GM12873 (cell line): Measurements from ENCODE around the gene GTPBP1.

Experiments used
- TF ChIP-seq, protein P1 (sequence below): IDR thresholded peaks from 2 replicates; pipeline ENCODE4 v1.5.1; 2012; ENCODE audit warnings: low read depth, mild to moderate bottlenecking, moderate library complexity, low read length, control low read depth; ENCODE audit not compliant: insufficient read depth; ENCODE audit errors: missing control alignments

GTPBP1 gene

DNA sequence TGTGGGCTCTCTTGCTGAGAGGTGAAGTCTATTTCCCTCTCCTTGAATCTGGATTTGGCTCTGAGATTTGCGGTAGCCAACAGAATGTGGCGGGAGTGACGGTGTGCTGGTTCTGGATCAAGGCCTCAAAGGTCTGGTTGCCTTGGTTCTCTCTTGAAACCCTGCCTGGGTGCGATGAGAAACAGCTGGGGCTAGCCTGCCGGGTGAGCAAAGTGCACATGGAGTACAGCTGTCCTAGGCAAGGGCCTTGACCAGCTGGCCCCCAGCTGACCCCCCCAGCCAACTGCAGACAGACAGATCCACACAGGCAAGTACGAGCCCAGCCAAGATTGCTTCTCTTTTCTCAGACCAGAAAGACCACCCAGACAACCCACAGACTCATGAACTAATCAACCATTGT is 39.2 kb downstream of the GTPBP1 start:
- TF ChIP-seq, protein P1, sequence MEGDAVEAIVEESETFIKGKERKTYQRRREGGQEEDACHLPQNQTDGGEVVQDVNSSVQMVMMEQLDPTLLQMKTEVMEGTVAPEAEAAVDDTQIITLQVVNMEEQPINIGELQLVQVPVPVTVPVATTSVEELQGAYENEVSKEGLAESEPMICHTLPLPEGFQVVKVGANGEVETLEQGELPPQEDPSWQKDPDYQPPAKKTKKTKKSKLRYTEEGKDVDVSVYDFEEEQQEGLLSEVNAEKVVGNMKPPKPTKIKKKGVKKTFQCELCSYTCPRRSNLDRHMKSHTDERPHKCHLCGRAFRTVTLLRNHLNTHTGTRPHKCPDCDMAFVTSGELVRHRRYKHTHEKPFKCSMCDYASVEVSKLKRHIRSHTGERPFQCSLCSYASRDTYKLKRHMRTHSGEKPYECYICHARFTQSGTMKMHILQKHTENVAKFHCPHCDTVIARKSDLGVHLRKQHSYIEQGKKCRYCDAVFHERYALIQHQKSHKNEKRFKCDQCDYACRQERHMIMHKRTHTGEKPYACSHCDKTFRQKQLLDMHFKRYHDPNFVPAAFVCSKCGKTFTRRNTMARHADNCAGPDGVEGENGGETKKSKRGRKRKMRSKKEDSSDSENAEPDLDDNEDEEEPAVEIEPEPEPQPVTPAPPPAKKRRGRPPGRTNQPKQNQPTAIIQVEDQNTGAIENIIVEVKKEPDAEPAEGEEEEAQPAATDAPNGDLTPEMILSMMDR, result no peak

DNA sequence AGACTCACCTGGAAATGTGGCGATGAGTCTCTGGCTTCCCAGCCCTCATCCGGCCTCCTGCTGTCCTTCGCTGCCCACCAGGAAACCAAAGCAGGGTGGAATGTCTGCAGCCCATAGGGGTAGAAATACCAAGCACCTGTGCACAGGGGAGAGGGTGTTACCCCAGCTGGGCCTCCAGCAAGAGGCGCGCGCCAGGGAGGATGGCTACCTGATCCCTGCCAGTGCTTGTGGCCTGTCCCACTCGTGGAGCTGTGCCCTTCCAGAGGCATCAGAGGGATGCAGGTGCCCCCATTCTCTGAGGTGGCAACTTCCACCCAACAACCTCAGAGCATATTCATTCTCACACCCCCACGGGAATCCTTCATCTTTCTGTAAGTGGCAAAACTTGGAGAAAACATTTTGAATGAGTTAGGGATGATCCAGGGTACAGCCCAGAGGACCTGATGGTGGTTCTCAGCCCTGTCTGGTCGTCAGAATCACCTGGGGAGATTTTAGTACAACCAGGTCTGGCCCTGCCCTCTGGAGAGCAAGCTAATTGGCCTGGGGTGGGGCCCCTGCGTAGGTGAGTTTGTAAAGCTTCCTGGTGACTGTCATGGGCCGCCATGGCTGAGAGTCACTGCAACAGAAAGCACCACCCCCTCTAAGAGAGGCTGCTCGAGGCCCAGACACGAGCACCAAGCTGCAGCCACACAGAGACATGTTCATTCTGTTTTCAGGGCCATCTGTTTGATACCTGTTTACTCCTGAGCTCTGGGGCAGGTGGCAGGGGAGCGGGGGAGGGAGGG is 40.1 kb downstream of the GTPBP1 start:
- TF ChIP-seq, protein P1, result no peak

DNA sequence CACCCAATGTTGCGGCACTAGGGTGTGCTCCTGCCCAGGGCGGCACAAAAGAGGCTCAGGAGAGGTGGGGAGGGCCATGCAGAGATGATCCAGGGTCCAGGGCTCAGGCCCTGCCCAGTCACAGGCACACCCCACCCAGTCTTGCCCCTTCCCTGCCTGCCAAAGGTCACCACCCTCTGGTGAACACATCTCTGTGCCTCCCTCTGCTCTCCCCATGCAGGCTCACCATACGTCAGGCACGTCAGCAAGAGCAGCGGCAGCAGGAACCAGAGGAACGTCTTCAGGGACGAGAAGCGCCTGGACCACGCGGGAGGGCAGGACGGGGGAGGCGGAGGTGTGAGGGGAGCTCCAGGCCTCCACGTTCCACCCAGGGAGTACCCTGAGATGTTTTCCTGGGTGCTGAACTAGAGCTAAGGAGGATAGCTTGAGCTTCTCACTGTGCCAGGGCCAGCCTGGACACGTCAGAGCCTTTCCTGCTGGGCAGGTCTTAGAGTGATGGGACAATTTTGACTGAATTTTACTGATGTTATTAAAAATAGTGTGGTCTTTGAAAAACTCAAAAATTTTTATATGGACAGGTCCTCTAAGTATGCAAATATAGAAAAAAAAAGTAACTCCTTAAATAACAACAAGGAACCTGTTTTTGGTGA is 42.9 kb downstream of the GTPBP1 start:
- TF ChIP-seq, protein P1, result no peak

DNA sequence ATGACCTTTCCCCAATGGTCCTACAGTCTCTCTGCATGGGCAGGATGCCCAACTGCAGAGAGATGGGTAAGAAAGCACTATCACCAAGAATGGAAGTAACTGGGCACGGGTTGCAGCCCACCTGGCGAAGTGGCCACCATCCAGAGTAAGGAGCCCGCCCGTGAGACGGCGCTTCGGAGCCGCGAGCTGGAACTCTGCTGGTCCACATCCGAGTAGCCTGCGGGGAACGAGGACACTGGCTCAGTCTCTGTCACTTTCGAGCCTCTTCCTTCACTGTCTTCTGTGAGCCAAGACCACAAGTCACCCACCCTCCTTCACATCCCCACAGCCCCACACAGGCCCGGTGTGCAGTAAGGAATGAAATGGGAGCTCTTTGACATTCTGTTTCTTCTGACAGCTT is 44.4 kb downstream of the GTPBP1 start:
- TF ChIP-seq, protein P1, result no peak

DNA sequence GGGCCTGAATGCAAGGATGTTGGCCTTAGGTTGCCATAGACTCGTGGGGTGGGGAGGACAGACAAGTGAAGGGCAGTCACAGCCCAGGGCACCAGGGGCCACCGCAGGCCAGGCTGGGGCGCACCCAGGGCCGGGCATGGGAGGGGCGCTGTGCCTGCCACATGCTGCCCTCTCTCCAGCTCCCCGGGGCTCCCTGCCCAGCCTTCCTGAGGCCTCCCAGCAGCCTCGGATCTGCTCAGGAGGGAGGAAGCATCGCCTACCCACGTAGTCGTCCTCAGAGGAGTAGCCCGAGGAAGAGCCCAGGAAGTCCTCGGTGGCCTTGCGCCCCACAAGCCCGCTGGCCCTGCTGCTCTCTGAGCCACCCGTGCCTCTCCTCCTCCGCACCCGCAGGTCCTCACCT is 44.9 kb downstream of the GTPBP1 start:
- TF ChIP-seq, protein P1, result no peak

DNA sequence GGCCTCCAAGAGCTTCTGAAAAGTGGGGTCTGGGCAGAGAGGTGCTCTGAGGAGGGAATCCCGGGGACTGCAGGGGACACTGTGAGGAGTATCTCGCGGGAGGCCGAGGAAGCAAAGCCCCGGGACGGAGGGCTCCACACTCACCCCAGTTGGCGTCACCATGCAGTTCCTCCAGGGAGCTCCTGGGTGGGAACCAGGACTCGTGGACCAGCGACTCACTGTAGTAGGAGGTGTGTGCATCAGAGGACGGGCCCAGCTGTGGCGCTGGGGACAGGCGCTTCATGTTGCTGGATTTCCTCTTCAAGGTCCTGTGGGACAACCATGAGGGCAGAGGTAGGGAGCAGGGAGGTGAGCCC is 45.3 kb downstream of the GTPBP1 start:
- TF ChIP-seq, protein P1, result no peak

DNA sequence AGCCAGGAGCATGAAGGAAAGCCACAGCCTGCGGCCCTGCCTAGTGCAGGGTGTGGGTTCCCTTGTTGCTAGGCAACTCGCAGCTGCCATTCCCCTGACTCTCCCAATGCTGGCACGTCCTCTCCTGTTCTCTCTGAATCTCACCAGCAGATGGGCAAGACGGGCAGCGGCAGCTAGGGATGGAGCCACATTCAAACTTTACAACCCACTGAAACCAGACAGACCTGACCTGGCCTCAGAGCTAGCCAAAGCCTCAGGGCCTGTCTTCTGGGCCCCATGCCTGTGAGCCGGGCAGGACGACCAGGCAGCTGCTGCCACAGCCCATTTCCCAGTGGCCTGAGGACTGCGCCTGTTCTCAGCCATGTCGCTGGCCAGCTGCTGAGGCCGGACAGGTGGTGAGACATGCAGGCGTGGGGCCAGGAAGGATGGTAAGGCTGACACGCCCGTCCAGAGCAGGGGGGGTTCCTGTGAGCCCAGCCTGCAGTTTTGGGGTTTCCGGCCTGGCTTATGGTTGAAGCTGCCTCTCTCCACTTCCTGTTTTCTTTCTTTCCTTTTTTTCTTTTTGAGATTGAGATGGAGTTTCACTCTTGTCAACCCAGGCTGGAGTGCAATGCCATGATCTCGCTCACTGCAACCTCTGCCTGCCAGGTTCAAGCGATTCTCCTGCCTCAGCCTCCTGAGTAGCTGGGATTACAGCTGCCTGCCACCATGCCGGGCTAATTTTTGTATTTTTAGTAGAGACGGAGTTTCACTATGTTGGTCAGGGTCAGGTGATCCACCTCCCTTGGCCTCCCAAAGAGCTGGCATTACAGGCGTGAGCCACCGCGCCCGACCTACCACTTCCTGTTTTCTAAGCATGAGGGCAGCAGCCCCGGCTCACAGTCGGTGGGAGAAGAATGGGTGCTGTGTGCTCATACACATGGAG is 45.9 kb downstream of the GTPBP1 start:
- TF ChIP-seq, protein P1, result no peak
